ENCODE data around the gene STIM1.

DNA sequence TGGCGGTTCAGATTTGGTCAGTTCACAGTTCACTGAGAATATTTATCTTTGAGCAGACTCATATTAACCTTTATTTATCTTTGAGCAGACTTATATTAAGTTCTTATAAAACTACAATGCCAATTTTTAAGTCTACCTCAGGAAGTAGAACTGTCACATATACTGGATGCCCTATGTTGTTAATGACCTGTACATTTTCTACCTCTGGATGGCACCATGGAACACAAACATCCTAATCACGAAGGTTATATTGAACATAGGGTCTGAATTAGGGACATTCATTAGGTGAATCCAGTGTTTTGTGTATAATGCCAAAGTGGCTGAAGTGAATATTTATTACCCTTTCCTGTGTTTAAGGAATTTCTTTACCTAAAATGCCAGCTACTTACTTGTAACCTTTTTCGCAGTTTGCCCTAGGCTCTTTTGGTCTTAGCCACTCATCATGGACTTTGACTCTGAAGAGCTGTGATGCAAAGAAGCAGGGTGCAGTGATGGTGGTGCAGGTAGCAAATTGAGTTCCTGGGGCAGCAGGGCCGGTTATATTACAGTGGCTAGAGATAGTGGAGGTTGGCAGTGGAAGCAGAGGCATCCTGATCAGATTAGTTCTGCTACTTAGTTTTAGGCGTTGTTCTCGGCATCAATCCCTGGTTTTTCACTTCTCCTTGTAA is 71.8 kb downstream of the STIM1 start:
- TF ChIP-seq, protein P1, sequence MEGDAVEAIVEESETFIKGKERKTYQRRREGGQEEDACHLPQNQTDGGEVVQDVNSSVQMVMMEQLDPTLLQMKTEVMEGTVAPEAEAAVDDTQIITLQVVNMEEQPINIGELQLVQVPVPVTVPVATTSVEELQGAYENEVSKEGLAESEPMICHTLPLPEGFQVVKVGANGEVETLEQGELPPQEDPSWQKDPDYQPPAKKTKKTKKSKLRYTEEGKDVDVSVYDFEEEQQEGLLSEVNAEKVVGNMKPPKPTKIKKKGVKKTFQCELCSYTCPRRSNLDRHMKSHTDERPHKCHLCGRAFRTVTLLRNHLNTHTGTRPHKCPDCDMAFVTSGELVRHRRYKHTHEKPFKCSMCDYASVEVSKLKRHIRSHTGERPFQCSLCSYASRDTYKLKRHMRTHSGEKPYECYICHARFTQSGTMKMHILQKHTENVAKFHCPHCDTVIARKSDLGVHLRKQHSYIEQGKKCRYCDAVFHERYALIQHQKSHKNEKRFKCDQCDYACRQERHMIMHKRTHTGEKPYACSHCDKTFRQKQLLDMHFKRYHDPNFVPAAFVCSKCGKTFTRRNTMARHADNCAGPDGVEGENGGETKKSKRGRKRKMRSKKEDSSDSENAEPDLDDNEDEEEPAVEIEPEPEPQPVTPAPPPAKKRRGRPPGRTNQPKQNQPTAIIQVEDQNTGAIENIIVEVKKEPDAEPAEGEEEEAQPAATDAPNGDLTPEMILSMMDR (IDR thresholded peaks at IDR 0.05; ENCODE audit: borderline replicate concordance, extremely low read depth, low read length, poor library complexity, severe bottlenecking): peak; percentile 30
- TF ChIP-seq EZH2 (IDR thresholded peaks at IDR 0.05; ENCODE audit: borderline replicate concordance, low read depth, low read length, severe bottlenecking): no peak

Measured in DND-41 (cell line).